CD4-positive, alpha-beta T cell (primary cell): ENCODE measurements around the gene NKD1. TPM values are rescaled to one million over a fixed set of nuclear protein-coding genes. Genes with fewer than 3 reads are reported as not detected.

Experiments
- ATAC-seq: fragments of 200-7000 bp; cut with Tn5 transposase; one replicate; pipeline ENCODE4 v1.10.0; 2022; ENCODE audit warnings: mild to moderate bottlenecking; ENCODE audit not compliant: poor library complexity
- CTCF ChIA-PET: fragments of 350-600 bp; sonication (Branson Sonifier 250); formaldehyde crosslinking; loops from one replicate; lab custom pipeline; 2021; ENCODE audit warnings: antibody characterized with exemption, inconsistent platforms; lab: Charles Lee
- POLR2A ChIA-PET: fragments of 350-600 bp; sonication (Branson Sonifier 250); formaldehyde crosslinking; loops from one replicate; lab custom pipeline; 2021; ENCODE audit warnings: antibody characterized with exemption, inconsistent platforms; lab: Charles Lee
- DNase-seq, 14 experiments: peaks; one replicate each; pipeline ENCODE4 v3.0.0-alpha.2; 2013 to 2020; ENCODE audit warnings: mixed read lengths in 2 of 14
- H3K27ac ChIP-seq, 2 donors: one replicate each; pipeline versions ENCODE4 v1.5.1 to v1.7.0; 2013; ENCODE audit warnings: low read length in 2 of 2, low read depth in 1 of 2, mild to moderate bottlenecking in 1 of 2
- H3K27me3 ChIP-seq, 2 experiments: 1 replicate in 1 of 2; 2 replicates in 1 of 2; pipeline versions ENCODE4 v1.6.1 to v1.7.0; 2013; ENCODE audit warnings: low read length in 2 of 2, control low read depth in 1 of 2, mild to moderate bottlenecking in 1 of 2, moderate library complexity in 1 of 2; ENCODE audit not compliant: insufficient read depth in 2 of 2, control insufficient read depth in 1 of 2
- H3K36me3 ChIP-seq: one replicate; pipeline ENCODE4 v1.6.1; 2013; ENCODE audit warnings: low read length, control low read depth; ENCODE audit not compliant: insufficient read depth
- H3K4me1 ChIP-seq: one replicate; pipeline ENCODE4 v1.6.1; 2013; ENCODE audit warnings: low read length, control low read depth; ENCODE audit not compliant: insufficient read depth
- H3K4me3 ChIP-seq: one replicate; pipeline ENCODE4 v1.5.1; 2013; ENCODE audit warnings: mild to moderate bottlenecking, low read length, moderate library complexity
- H3K9me3 ChIP-seq, 2 experiments: 1 replicate in 1 of 2; 2 replicates in 1 of 2; pipeline versions ENCODE4 v1.6.1 to v1.7.0; 2013; ENCODE audit warnings: low read length in 2 of 2, mild to moderate bottlenecking in 2 of 2, control low read depth in 1 of 2, moderate library complexity in 1 of 2; ENCODE audit not compliant: control insufficient read depth in 1 of 2, insufficient read depth in 1 of 2
- H3K27ac Mint-ChIP-seq: one replicate; pipeline ENCODE4 v1.8.0; 2020; ENCODE audit warnings: mixed read lengths
- H3K27me3 Mint-ChIP-seq: one replicate; pipeline ENCODE4 v1.8.0; 2021; ENCODE audit warnings: mixed read lengths
- H3K36me3 Mint-ChIP-seq: one replicate; pipeline ENCODE4 v1.8.0; 2021; ENCODE audit warnings: low read depth, mixed read lengths
- H3K4me1 Mint-ChIP-seq: one replicate; pipeline ENCODE4 v1.8.0; 2021; ENCODE audit warnings: low read depth, mixed read lengths
- H3K4me3 Mint-ChIP-seq: one replicate; pipeline ENCODE4 v1.8.0; 2020; ENCODE audit warnings: mild to moderate bottlenecking, mixed read lengths
- H3K9me3 Mint-ChIP-seq: one replicate; pipeline ENCODE4 v1.8.0; 2020; ENCODE audit warnings: mixed read lengths
- CTCF ChIP-seq: fragments of 200-600 bp; IDR thresholded peaks from one replicate; pipeline ENCODE4 v1.8.0; 2022; ENCODE audit warnings: antibody characterized with exemption, mild to moderate bottlenecking
- intact Hi-C, 2 experiments: fragments of 100-400 bp; cut with DNase I in 1 of 2; cut with micrococcal nuclease in 1 of 2; formaldehyde crosslinking; loops; one replicate each; pipeline versions ENCODE4 v1.15.1 to v1.9.0; 2023 to 2025; cut with DNase I, micrococcal nuclease
- total RNA-seq, 174 experiments: library from RNA in 2 of 174; stranded (reverse) in 2 of 174; gene quantifications; one replicate each; pipeline ENCODE4 v1.2.3 and lab custom pipeline; 2021 to 2026

The NKD1 gene
- total RNA-seq, 2 experiments from 2014 or later = 6.1 to 9.8 TPM

GRCh38 chr16:50598256-50598894 is 50.2 kb downstream of the NKD1 start:
- H3K4me1 ChIP-seq = peaks cover 41% of the 10 kb centered on the region
- no peaks in the 10 kb centered on the region for H3K9me3 ChIP-seq
- H3K4me3 ChIP-seq = no peak overlapping the region
- ChIA-PET CTCF (no interaction called here), POLR2A (no interaction called here)
- H3K9me3 Mint-ChIP-seq = no peaks in the 10 kb centered on the region
- DNase-seq (no peak), ATAC-seq (no peak)
- TF ChIP-seq CTCF = no peak
- H3K27ac Mint-ChIP-seq = no peak overlapping the region
- no peak overlapping the region for H3K4me3 Mint-ChIP-seq
- H3K4me1 Mint-ChIP-seq = peaks cover 49% of the 10 kb centered on the region
- no peaks in the 10 kb centered on the region for H3K36me3 Mint-ChIP-seq
- H3K27me3 Mint-ChIP-seq = no peaks in the 10 kb centered on the region
- intact Hi-C loops = no loop called here
- no peak overlapping the region for H3K27ac ChIP-seq
- no peaks in the 10 kb centered on the region for H3K27me3 ChIP-seq
- H3K36me3 ChIP-seq = no peaks in the 10 kb centered on the region

GRCh38 chr16:50598936-50599361 is 50.8 kb downstream of the NKD1 start:
- ATAC-seq = no peak
- no peaks in the 10 kb centered on the region for H3K9me3 Mint-ChIP-seq

GRCh38 chr16:50599494-50599893 is 51.3 kb downstream of the NKD1 start:
- no peaks in the 10 kb centered on the region for H3K9me3 ChIP-seq
- no peak overlapping the region for H3K4me3 Mint-ChIP-seq
- ChIA-PET POLR2A (no interaction called here), CTCF (no interaction called here)
- H3K27me3 ChIP-seq = no peaks in the 10 kb centered on the region
- H3K27ac Mint-ChIP-seq = no peak overlapping the region
- peaks cover 50% of the 10 kb centered on the region for H3K4me1 ChIP-seq
- peaks cover 59% of the 10 kb centered on the region for H3K4me1 Mint-ChIP-seq
- intact Hi-C loops = no loop called here
- no peaks in the 10 kb centered on the region for H3K36me3 ChIP-seq
- no peaks in the 10 kb centered on the region for H3K36me3 Mint-ChIP-seq
- H3K9me3 Mint-ChIP-seq = no peaks in the 10 kb centered on the region
- TF ChIP-seq CTCF = no peak
- ATAC-seq (no peak), DNase-seq (no peak)
- H3K27me3 Mint-ChIP-seq = no peaks in the 10 kb centered on the region
- no peak overlapping the region for H3K27ac ChIP-seq
- no peak overlapping the region for H3K4me3 ChIP-seq

More at GRCh38 chr16:50598936-50599361, 50.8 kb downstream of the NKD1 start:
- no peaks in the 10 kb centered on the region for H3K27me3 ChIP-seq
- H3K27me3 Mint-ChIP-seq = no peaks in the 10 kb centered on the region
- no peaks in the 10 kb centered on the region for H3K36me3 Mint-ChIP-seq
- CTCF ChIA-PET = no interaction called here
- H3K4me1 ChIP-seq = peaks cover 47% of the 10 kb centered on the region
- no peak overlapping the region for H3K4me3 Mint-ChIP-seq
- POLR2A ChIA-PET = no interaction called here
- no peak overlapping the region for H3K27ac ChIP-seq
- no peak overlapping the region for H3K27ac Mint-ChIP-seq
- no peak for DNase-seq
- H3K4me3 ChIP-seq = no peak overlapping the region
- no peaks in the 10 kb centered on the region for H3K36me3 ChIP-seq
- TF ChIP-seq CTCF = no peak
- H3K9me3 ChIP-seq = no peaks in the 10 kb centered on the region
- intact Hi-C loops = no loop called here
- H3K4me1 Mint-ChIP-seq = peaks cover 54% of the 10 kb centered on the region
